Measurements from ENCODE around the gene MRPL45. TPM values are rescaled to one million over a fixed set of nuclear protein-coding genes. Genes with fewer than 3 reads are reported as not detected.

MRPL45 gene
- total RNA-seq, 2 donors from 2014 or later, result 23.0 to 26.9 TPM

DNA sequence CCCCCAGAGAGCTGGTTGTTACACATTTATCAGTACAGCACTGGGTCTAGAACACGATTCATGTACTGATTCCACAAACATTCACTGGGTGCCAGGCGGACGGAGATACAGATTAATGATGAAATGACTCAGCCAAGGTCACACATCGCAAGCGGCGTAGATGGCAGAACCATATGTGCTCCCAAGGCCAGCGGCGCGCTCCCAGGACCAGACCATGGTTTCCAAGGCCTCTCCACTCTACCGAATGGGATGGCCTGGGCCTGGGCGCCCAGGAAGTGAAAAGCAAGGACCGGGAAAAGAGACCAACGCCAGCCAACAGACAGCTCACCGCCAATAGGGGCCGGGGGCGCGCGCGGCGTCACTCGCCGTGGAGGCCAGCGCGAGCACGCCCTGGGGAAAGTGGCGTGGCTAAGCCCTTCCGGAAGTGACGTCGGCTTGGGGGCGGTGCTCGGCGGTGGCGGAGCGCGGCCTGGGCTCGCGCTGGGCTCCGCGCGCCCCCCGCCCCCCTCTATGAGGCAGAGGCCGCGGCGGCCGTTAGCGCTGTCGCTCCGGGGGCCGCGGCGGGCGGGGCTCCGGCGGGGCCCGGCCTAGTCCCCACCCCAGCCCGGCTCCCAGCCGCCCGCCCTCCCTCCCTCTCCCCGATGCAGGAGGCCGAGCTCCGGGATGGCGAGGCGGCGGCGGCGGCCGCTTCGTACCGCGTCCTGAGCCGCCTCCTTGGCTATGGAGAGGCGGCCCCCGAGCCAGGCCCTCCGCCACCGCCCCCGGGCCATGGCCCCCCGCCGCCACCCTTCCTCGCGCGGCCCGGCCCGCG is 54.6 kb downstream of the MRPL45 start, which contains the start of gene SOCS7:
TSS of gene SOCS7 (plus strand) at position 433 of the 811 bp plus-strand sequence. CDS start at position 642, 209 bp downstream.
- Histone ChIP-seq H3K27ac (peak within 1 kb of the TSS; percentile 91 to 94), H3K4me1 (peaks cover 0 to 37% of the 10 kb centered on the region in 2 donors), H3K27me3 (no peaks in the 10 kb centered on the region), H3K9me3 (no peaks in the 10 kb centered on the region), H3K36me3 (no peaks in the 10 kb centered on the region), H3K4me3 (peak within 1 kb of the TSS; percentile 80 to 94)
- TF ChIP-seq, protein P1, sequence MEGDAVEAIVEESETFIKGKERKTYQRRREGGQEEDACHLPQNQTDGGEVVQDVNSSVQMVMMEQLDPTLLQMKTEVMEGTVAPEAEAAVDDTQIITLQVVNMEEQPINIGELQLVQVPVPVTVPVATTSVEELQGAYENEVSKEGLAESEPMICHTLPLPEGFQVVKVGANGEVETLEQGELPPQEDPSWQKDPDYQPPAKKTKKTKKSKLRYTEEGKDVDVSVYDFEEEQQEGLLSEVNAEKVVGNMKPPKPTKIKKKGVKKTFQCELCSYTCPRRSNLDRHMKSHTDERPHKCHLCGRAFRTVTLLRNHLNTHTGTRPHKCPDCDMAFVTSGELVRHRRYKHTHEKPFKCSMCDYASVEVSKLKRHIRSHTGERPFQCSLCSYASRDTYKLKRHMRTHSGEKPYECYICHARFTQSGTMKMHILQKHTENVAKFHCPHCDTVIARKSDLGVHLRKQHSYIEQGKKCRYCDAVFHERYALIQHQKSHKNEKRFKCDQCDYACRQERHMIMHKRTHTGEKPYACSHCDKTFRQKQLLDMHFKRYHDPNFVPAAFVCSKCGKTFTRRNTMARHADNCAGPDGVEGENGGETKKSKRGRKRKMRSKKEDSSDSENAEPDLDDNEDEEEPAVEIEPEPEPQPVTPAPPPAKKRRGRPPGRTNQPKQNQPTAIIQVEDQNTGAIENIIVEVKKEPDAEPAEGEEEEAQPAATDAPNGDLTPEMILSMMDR (IDR thresholded peaks at IDR 0.05), result peak in 1 of 2 donors; percentile 21
- DNase-seq (ENCODE audit: low spot score), result peak; percentile 87

DNA sequence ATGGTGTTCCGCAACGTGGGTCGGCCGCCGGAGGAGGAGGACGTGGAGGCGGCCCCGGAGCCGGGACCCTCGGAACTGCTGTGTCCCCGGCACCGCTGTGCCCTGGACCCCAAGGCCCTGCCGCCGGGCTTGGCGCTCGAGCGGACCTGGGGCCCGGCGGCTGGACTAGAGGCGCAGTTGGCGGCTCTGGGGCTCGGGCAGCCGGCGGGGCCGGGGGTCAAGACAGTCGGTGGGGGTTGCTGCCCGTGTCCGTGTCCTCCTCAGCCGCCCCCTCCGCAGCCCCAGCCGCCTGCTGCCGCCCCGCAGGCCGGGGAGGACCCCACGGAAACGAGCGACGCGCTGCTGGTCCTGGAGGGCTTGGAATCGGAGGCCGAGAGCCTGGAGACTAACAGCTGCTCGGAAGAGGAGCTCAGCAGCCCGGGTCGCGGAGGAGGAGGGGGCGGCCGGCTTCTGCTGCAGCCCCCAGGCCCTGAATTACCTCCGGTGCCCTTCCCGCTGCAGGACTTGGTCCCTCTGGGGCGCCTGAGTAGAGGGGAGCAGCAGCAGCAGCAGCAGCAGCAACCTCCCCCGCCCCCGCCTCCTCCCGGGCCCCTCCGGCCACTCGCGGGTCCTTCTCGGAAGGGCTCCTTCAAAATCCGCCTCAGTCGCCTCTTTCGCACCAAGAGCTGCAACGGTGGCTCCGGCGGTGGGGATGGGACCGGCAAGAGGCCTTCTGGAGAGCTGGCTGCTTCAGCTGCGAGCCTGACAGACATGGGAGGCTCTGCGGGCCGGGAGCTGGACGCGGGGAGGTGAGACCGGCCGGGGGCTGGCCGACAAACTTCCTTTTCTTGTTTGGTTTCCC is 55.5 kb downstream of the MRPL45 start:
- no peaks in the 10 kb centered on the region for H3K9me3 ChIP-seq
- TF ChIP-seq, protein P1 (IDR thresholded peaks at IDR 0.05), result no peak
- H3K36me3 ChIP-seq, result no peaks in the 10 kb centered on the region
- H3K4me1 ChIP-seq, result peaks cover 0 to 46% of the 10 kb centered on the region in 2 donors
- H3K27me3 ChIP-seq, result no peaks in the 10 kb centered on the region
- peak overlapping the region; percentile 80 to 94 for H3K4me3 ChIP-seq
- no peak for DNase-seq (ENCODE audit: low spot score)
- peak overlapping the region; percentile 91 to 94 for H3K27ac ChIP-seq

DNA sequence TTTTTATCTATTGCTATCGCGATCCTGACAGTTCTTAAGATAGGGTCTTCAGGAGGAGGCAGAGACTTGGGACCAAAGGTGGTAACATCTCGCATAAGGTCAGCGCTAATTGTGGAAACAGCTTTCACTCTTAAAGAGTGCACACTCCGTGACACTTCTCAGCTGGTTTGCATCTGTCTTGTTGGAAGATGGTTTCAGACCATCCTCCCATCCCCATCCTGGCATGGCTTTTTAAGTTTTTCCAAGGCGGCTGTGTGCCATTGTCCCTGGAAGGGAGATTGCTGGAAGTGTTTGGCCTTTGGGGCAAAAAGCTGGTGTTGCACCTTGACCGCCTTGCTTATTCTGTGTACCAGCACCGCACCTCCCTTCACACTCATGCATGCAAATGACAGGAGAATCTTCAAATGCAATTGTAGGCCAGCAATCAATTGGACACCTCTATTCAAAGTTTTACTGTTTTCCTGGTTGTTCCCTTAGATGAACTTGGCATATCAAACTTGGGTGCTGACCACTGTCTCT is 56.2 kb downstream of the MRPL45 start:
- Histone ChIP-seq H3K4me1 (peaks cover 0 to 53% of the 10 kb centered on the region in 2 donors), H3K9me3 (no peaks in the 10 kb centered on the region), H3K27me3 (no peaks in the 10 kb centered on the region), H3K36me3 (no peaks in the 10 kb centered on the region), H3K4me3 (peak overlapping the region; percentile 80 to 94), H3K27ac (peak overlapping the region; percentile 91 to 94)
- DNase-seq (ENCODE audit: low spot score), result no peak
- TF ChIP-seq, protein P1 (IDR thresholded peaks at IDR 0.05), result no peak

DNA sequence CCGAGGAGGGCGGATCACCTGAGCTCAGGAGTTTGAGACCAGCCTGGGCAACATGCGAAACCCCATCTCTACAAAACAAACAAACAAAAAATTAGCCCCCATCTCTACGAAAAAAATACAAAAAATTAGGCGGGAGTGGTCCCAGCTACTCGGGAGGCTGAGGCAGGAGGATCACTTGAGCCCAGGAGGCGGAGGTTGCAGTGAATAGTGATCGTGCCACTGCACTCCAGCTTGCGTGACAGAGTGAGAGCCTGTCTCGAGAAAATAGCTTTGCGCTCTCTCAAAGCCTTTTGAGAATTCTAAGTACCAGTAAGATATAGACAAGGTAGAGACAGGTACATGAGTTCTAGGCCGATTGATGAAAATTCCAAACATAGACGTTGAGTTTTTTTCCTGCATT is 56.7 kb downstream of the MRPL45 start:
- no peaks in the 10 kb centered on the region for H3K36me3 ChIP-seq
- DNase-seq (ENCODE audit: low spot score), result no peak
- no peaks in the 10 kb centered on the region for H3K9me3 ChIP-seq
- H3K4me1 ChIP-seq, result peaks cover 0 to 58% of the 10 kb centered on the region in 2 donors
- TF ChIP-seq, protein P1 (IDR thresholded peaks at IDR 0.05), result no peak
- H3K27me3 ChIP-seq, result no peaks in the 10 kb centered on the region
- peak overlapping the region in 1 of 2 donors; percentile 94 for H3K4me3 ChIP-seq
- H3K27ac ChIP-seq, result peak overlapping the region in 1 of 2 donors; percentile 94

DNA sequence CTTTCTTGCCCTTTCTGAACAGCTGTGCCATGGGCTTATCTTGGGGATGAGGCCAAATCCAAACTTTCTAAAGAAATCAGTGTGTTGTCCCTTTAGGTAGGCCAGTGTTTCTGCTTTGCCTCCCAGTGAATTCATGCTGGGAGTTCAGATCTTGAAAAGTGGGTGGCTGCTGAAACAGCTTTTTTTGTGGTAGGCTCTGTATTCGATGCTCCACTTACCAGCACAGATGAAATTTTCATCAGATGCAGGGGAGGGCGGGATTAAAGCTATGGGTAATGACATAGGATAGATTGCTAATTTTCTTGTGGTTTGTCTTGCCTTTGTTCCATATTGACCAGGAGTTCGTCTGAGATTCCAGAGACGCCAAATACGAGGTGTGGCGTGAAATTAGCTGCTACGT is 57.5 kb downstream of the MRPL45 start:
- TF ChIP-seq, protein P1 (IDR thresholded peaks at IDR 0.05), result no peak
- Histone ChIP-seq H3K27ac (no peak overlapping the region), H3K9me3 (no peaks in the 10 kb centered on the region), H3K4me1 (peaks cover 0 to 64% of the 10 kb centered on the region in 2 donors), H3K27me3 (no peaks in the 10 kb centered on the region), H3K4me3 (no peak overlapping the region), H3K36me3 (no peaks in the 10 kb centered on the region)
- DNase-seq (ENCODE audit: low spot score), result no peak

Measured in right atrium auricular region (tissue), 2 donors.